SKM-1 treated with dmso at 0.1 percent for 144 hours (cell line): ENCODE measurements around the gene KCNG2.
"Not testable (repeated sequence)": the region's sequence is repeated elsewhere in the genome, so short reads cannot be mapped to it uniquely, and the experiment has no call there.

Source experiments
- DNase-seq: peaks from one replicate; lab custom pipeline; 2025; ENCODE audit not compliant: unreplicated experiment; lab: John Stamatoyannopoulos, UW

Gene KCNG2

DNA sequence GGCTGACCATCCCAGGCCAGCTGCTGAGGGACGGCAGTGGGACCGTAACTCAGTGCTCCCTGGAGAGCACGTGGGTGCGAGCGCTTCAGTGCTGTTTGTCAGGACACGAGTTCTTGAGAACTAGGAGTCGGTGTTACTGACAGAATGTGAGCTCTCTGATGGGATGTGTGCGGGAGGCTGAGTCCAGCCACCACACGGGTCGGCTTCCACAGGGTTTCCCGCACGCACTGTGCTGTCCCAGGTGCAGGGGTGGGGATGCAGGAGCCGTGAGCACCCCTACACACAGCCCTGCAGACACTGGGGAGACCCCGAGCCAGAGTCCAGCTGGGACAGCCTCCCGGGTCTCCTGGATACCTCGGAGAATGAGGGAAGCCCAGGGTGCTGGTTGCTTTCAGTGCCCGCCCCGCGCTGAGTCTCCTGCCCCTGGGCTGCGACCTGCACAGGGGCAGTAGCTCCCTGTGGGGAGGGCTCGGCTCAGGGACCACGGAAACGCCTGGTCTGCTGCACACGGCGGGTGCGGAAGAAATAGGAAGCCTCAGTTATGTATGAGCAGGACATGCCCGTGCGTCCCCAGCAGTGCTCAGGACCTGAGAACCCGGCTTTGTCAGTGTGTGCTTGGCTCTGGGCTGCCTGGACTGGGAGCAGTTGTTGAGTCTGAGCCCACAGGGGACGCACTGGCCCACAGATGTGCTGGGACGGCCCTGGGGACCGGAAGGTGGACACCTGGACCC lies 71.2 kb downstream of the KCNG2 start:
- DNase-seq, result no peak

- no peak for DNase-seq
These were observed 72.0 kb downstream of the KCNG2 start for GRCh38 chr18:79869591-79870300.

- DNase-seq, result no peak
These were observed 72.7 kb downstream of the KCNG2 start for GRCh38 chr18:79870301-79871025.

DNA sequence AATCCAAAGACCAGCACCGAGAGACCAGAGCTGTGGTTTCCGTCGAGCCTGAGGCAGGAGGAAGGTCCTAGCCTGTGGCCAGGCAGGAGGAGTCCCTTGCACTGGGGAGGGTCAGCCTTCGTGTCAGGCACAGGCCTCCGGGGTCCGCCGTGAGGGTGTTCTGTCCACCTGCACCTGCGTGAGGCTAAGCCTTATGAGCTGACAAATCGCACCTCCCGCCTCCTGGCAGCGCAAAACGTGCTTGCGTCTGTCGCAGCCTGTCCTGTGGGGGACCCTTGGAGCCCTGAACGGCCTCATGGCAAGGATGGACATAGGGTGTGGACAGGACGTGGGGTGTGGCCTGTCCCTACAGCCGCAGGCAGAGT lies 73.3 kb downstream of the KCNG2 start:
- DNase-seq, result no peak

GRCh38 chr18:79871481-79872091 lies 73.8 kb downstream of the KCNG2 start:
- no peak for DNase-seq

GRCh38 chr18:79872527-79873444 lies 75.0 kb downstream of the KCNG2 start:
- no peak for DNase-seq

- DNase-seq, result no peak
These were observed 75.8 kb downstream of the KCNG2 start for GRCh38 chr18:79873449-79874110.

DNA sequence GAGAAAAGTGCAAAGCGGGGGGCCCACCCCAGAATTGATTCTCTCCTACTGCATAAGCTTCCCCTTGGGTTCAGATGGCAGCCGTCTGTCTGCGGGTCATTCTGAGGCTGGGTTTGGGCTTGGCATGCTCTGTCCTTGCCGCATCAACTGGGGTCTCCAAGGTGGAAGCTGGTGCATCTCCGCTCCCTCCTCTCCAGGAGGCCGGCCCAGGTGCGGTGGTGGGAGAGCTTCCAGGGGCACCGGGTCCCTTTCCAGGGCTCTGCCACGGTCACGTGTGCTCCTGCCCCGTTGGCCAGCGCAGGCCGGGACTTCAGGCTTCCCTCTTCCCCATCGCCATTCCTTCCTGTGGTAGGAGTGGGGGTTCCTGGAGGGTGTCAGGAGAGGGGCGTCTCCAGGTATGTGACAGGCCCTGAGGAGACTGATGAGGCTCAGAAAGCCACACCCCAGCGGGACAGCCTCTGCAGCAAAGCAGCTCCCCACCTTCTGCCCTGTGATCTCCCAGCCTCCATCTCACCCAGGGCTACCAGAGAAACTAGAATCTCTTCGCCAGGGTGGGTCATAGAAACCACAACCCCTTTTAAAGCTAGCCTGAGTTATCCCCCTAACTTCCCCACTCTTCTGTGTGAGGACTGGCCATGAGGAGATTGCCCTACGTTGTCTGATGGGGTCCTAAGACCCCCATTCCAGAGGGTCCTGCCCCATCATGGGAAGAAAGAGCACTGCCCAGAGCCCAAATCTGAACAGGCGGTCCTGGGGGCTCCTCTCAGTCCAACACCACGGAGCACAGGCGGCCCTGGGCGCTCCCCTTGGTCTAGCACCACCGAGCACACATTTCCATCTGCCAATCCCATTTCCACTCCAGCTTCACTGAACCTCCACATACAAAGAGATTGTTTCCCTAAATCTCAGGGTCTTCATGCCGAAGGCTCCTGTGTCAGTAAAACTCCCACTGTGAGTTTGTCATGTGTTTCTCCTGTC lies 77.1 kb downstream of the KCNG2 start:
- no peak for DNase-seq

GRCh38 chr18:79875531-79875919 lies 77.8 kb downstream of the KCNG2 start:
- DNase-seq, result no peak

- DNase-seq, result no peak
These were observed 78.3 kb downstream of the KCNG2 start for GRCh38 chr18:79875931-79876461.

GRCh38 chr18:79876497-79876896 lies 78.8 kb downstream of the KCNG2 start:
- no peak for DNase-seq

DNA sequence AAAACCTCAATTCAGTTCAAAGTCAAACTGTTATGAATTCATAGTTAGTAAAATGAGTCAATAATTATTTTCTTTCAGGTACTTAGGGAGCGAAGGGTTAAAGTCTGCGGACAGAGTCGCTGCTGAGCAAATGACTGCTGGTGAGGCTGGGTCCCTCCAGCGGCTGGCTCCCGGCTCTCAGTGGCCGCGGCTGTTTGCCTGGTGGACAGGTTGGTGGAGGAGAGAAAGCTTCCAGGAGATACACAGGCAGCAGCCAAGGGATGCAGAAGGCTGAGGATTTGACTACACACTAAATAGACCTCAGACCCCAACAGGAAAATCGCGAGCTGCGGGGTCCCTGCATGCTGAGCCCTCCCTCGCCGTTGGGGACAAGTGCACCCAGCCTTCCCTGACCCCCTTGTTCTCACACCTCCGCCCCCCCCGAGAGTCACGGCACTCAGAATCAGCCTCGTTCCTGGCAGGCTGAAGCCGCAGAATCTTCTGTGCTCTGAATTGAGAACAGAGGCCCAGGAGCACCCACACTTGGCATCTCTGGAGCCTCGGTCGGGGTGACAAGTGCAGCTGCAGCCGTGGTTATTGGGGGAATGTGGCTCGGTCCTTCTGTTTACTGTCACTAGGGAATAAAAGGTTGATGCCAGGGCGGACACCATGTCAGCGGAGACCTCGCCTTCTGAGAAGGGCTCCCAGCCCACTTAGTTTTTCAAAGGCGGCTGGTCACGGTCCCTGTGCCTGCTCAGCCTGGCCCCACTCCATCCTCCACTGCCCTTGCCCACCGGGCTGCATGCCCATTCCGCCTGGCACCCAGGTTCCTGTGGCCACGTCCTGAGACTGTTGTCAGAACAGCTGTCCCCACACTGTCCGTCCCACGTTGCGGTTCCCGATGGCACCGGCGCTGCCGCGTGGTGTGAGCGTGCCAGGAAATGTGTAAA lies 79.7 kb downstream of the KCNG2 start:
- DNase-seq, result no peak

DNA sequence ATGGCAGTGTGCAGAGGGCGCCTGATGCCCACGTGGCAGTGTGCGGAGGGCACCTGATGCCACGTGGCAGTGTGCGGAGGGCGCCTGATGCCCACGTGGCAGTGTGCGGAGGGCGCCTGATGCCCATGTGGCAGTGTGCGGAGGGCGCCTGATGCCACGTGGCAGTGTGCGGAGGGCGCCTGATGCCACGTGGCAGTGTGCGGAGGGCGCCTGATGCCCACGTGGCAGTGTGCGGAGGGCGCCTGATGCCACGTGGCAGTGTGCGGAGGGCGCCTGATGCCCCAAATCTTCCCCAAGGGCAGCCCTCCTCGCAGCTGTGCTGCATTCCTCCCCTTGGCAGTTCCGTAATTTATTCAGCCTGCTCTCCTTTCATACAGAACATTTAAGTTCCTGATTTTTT lies 80.5 kb downstream of the KCNG2 start:
- not testable (repeated sequence) for DNase-seq

DNA sequence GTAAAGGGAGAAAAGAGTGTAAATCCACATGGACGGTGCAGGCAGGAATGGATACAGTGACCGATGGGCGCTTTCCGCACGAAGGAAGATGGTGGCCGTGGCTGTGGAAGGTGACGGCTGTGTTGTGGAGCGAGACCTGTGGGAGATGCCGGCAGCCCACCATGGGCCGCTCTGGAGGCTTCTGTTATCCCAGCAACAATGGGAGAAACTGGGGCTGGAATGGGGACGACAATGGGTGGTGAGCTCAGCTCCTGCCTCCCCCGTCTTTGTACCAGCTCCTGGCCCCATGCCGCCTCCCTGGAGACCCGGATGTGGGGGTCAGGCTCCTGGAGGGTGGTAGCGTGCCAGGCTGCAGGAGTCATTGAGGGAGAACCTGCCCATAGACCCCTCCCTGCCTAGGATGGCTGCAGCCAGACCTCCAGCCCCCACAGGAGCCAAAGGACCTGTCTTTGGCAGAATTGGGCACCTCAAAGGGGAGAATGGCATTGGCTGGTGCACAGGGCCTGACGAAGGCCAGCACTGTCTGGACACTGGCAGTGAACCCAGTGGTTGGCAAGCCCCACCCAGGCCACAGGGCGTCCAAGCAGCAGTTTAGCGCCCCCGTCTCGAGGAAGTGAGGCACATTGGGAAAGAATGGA lies 81.1 kb downstream of the KCNG2 start:
- DNase-seq, result no peak

- no peak for DNase-seq
These were observed 81.8 kb downstream of the KCNG2 start for GRCh38 chr18:79879566-79879965.

DNA sequence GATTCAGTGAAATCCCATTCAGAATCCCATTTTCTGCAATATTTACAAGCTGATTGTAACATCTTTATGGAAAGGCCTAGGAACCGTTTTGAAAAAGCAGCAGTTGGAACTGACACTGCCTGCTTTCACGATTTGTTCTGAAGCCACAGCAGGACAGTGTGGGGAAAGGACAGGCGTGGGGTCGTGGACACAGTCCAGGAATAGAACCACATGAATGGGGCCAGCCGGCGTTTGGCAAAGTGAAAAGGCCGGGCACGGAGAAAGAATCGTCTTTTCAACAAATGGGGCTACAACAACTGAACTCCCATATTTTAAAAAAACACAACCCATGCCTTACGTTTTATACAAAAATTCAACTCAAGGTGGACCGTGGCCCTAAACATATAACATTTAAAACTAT lies 84.0 kb downstream of the KCNG2 start:
- DNase-seq, result no peak
